UCSD-AML1 (cell line): ENCODE results near the gene GREB1.

Experiments used
- DNase-seq: peaks from one replicate; lab custom pipeline; 2025; ENCODE audit not compliant: unreplicated experiment; lab: John Stamatoyannopoulos, UW

Gene GREB1

GRCh38 chr2:11533278-11534070 lies at the start of gene GREB1:
Gene GREB1 (plus strand): TSS chr2:11534045. CDS start chr2:11556615, 22,570 bp downstream.
- no peak for DNase-seq

- no peak for DNase-seq
These were observed 45.0 kb upstream of the GREB1 start for GRCh38 chr2:11488809-11489208.

- no peak for DNase-seq
These were observed 43.7 kb upstream of the GREB1 start for GRCh38 chr2:11490194-11490593.

GRCh38 chr2:11491348-11491933 lies 42.4 kb upstream of the GREB1 start:
- no peak for DNase-seq

GRCh38 chr2:11492244-11492643 lies 41.6 kb upstream of the GREB1 start:
- DNase-seq = no peak

GRCh38 chr2:11492720-11493119 lies 41.1 kb upstream of the GREB1 start:
- no peak for DNase-seq

- no peak for DNase-seq
These were observed 40.6 kb upstream of the GREB1 start for GRCh38 chr2:11493282-11493681.

GRCh38 chr2:11494310-11494709 lies 39.5 kb upstream of the GREB1 start:
- DNase-seq = no peak

- DNase-seq = no peak
These were observed 37.8 kb upstream of the GREB1 start for GRCh38 chr2:11495844-11496681.

- no peak for DNase-seq
These were observed 35.3 kb upstream of the GREB1 start for GRCh38 chr2:11498543-11499034.

- DNase-seq = no peak
These were observed 34.6 kb upstream of the GREB1 start for GRCh38 chr2:11499081-11499743.

- no peak for DNase-seq
These were observed 33.0 kb upstream of the GREB1 start for GRCh38 chr2:11500702-11501303.

GRCh38 chr2:11502740-11503292 lies 31.0 kb upstream of the GREB1 start:
- no peak for DNase-seq

- DNase-seq = no peak
These were observed 30.4 kb upstream of the GREB1 start for GRCh38 chr2:11503354-11503927.

GRCh38 chr2:11505652-11506610 lies 27.9 kb upstream of the GREB1 start:
- no peak for DNase-seq

- no peak for DNase-seq
These were observed 27.3 kb upstream of the GREB1 start for GRCh38 chr2:11506611-11506969.

GRCh38 chr2:11507517-11507916 lies 26.3 kb upstream of the GREB1 start:
- no peak for DNase-seq

- DNase-seq = no peak
These were observed 25.6 kb upstream of the GREB1 start for GRCh38 chr2:11508279-11508678.
